Measurements from ENCODE around the gene KCNH4. TPM values are rescaled to one million over a fixed set of nuclear protein-coding genes. Genes with fewer than 3 reads are reported as not detected.
A peak's percentile ranks its signal among the peaks of the same experiment; 100 is the strongest.

The KCNH4 gene
- total and polyA plus RNA-seq, 11 donors, result 0.07 to 0.28 (median 0.11) TPM; not detected in 1

- 74 to 89% (median 81%) methylated on average over 2 of the region's 2 CpGs for WGBS, 4 donors
- Histone ChIP-seq H3K27ac (no peak overlapping the region), H3K27me3 (no peaks in the 10 kb centered on the region), H3K4me1 (peaks cover 0 to 29% (median 16%) of the 10 kb centered on the region in 12 donors), H3K36me3 (peaks cover 0 to 52% (median 22%) of the 10 kb centered on the region in 9 donors), H3K9me3 (no peaks in the 10 kb centered on the region), H3K4me3 (no peak overlapping the region)
- ATAC-seq, result no peak
- intact Hi-C loops (cut with DNase I), result loop anchor here (2.0 to 10.0 kb wide), 7 partner anchors 51 to 156 kb away; partner anchors contain the start of gene KCNH4 (in 3 of the 10)
- no peak for DNase-seq
- TF ChIP-seq CTCF (IDR thresholded peaks at IDR 0.05) (peak in 11 of 12 donors; percentile 18 to 49 (median 35)), POLR2A (IDR thresholded peaks at IDR 0.05) (no peak)
Observed at GRCh38 chr17:42118545-42118944, 62.4 kb downstream of the KCNH4 start.

- intact Hi-C loops (cut with DNase I), result loop anchor here (2.0 to 10.0 kb wide), 7 partner anchors 51 to 156 kb away; partner anchors contain the start of gene KCNH4 (in 3 of the 10)
- H3K27me3 ChIP-seq, result no peaks in the 10 kb centered on the region
- H3K4me1 ChIP-seq, result peaks cover 0 to 32% (median 16%) of the 10 kb centered on the region in 12 donors
- DNase-seq (peak in 1 of 5 donors; percentile 45), ATAC-seq (no peak)
- H3K4me3 ChIP-seq, result no peak overlapping the region
- H3K9me3 ChIP-seq, result no peaks in the 10 kb centered on the region
- TF ChIP-seq CTCF (IDR thresholded peaks at IDR 0.05), result no peak
- TF ChIP-seq POLR2A (IDR thresholded peaks at IDR 0.05), result no peak
- 87 to 96% (median 92%) methylated on average over 4 of the region's 4 CpGs for WGBS, 4 donors
- H3K36me3 ChIP-seq, result peaks cover 0 to 55% (median 22%) of the 10 kb centered on the region in 9 donors
- no peak overlapping the region for H3K27ac ChIP-seq
Observed at GRCh38 chr17:42118126-42118510, 62.8 kb downstream of the KCNH4 start.

GRCh38 chr17:42117397-42118125 lies 63.4 kb downstream of the KCNH4 start:
- peaks cover 0 to 37% (median 21%) of the 10 kb centered on the region in 12 donors for H3K4me1 ChIP-seq
- TF ChIP-seq POLR2A (IDR thresholded peaks at IDR 0.05) (no peak), CTCF (IDR thresholded peaks at IDR 0.05) (no peak)
- 79 to 84% (median 80%) methylated on average over 16 to 30 of the region's 30 CpGs for WGBS, 4 donors
- H3K4me3 ChIP-seq, result no peak overlapping the region
- intact Hi-C loops (cut with DNase I), result loop anchor here (2.0 to 10.0 kb wide), 11 partner anchors 50 to 157 kb away; partner anchors contain the start of genes KCNH4 (in 4 of the 10) and CNP (in 1 of the 10)
- H3K27me3 ChIP-seq, result no peaks in the 10 kb centered on the region
- H3K9me3 ChIP-seq, result no peaks in the 10 kb centered on the region
- DNase-seq (peak in 1 of 5 donors; percentile 61), ATAC-seq (no peak)
- H3K36me3 ChIP-seq, result peaks cover 0 to 55% (median 22%) of the 10 kb centered on the region in 9 donors
- H3K27ac ChIP-seq, result no peak overlapping the region

- WGBS, 4 donors, result 35 to 38% (median 36%) methylated on average over 18 of the region's 18 CpGs
- intact Hi-C loops (cut with DNase I), result loop anchor here (1.0 to 10.0 kb wide), 14 partner anchors 50 to 156 kb away; partner anchors contain the start of genes KCNH4 (in 3 of the 10) and CNP (in 1 of the 10)
- DNase-seq (peak; percentile 79 to 84 (median 83)), ATAC-seq (peak; percentile 19 to 45 (median 32))
- H3K9me3 ChIP-seq, result no peaks in the 10 kb centered on the region
- H3K36me3 ChIP-seq, result peaks cover 0 to 55% (median 22%) of the 10 kb centered on the region in 9 donors
- no peaks in the 10 kb centered on the region for H3K27me3 ChIP-seq
- peaks cover 0 to 35% (median 22%) of the 10 kb centered on the region in 12 donors for H3K4me1 ChIP-seq
- no peak overlapping the region for H3K27ac ChIP-seq
- TF ChIP-seq CTCF (IDR thresholded peaks at IDR 0.05), result peak; percentile 74 to 85 (median 82)
- TF ChIP-seq POLR2A (IDR thresholded peaks at IDR 0.05), result no peak
- H3K4me3 ChIP-seq, result no peak overlapping the region
Observed at GRCh38 chr17:42116705-42117396, 64.1 kb downstream of the KCNH4 start.

Measured in heart left ventricle (tissue), 16 donors.